Chondrocyte (in vitro differentiated cells): ENCODE results near the gene XRCC6. TPM values are rescaled to one million over a fixed set of nuclear protein-coding genes. Genes with fewer than 3 reads are reported as not detected.

Source experiments
- DNase-seq: peaks from one replicate; pipeline ENCODE4 v3.0.0; 2021; ENCODE audit warnings: mixed read lengths, low spot score
- H3K27ac Mint-ChIP-seq: one replicate; pipeline ENCODE4 v1.8.0; 2021; ENCODE audit warnings: mild to moderate bottlenecking, moderate library complexity, mixed read lengths; ENCODE audit not compliant: unreplicated experiment
- H3K27me3 Mint-ChIP-seq: 2 replicates; pipeline ENCODE4 v1.8.0; 2021; ENCODE audit warnings: low read depth, mixed read lengths
- H3K36me3 Mint-ChIP-seq: 2 replicates; pipeline ENCODE4 v1.8.0; 2021; ENCODE audit warnings: low read depth, mixed read lengths
- H3K4me1 Mint-ChIP-seq: 2 replicates; pipeline ENCODE4 v1.8.0; 2021; ENCODE audit warnings: low read depth, mild to moderate bottlenecking, mixed read lengths
- H3K4me3 Mint-ChIP-seq: one replicate; pipeline ENCODE4 v1.8.0; 2021; ENCODE audit warnings: mild to moderate bottlenecking, moderate library complexity, mixed read lengths; ENCODE audit not compliant: unreplicated experiment
- H3K9me3 Mint-ChIP-seq: 2 replicates; pipeline ENCODE4 v1.8.0; 2021; ENCODE audit warnings: low read depth, mixed read lengths
- CTCF ChIP-seq: fragments of 200-600 bp; sonication (generic); IDR thresholded peaks from 2 replicates; pipeline ENCODE4 v1.5.0; 2021; ENCODE audit warnings: antibody characterized with exemption, mild to moderate bottlenecking, moderate library complexity
- total RNA-seq: library from RNA; stranded (reverse); gene quantifications from 3 replicates; pipeline ENCODE4 v1.2.1, GENCODE V29; 2021

XRCC6 gene
- total RNA-seq, 1 donor from 2014 or later, result 161 TPM

DNA sequence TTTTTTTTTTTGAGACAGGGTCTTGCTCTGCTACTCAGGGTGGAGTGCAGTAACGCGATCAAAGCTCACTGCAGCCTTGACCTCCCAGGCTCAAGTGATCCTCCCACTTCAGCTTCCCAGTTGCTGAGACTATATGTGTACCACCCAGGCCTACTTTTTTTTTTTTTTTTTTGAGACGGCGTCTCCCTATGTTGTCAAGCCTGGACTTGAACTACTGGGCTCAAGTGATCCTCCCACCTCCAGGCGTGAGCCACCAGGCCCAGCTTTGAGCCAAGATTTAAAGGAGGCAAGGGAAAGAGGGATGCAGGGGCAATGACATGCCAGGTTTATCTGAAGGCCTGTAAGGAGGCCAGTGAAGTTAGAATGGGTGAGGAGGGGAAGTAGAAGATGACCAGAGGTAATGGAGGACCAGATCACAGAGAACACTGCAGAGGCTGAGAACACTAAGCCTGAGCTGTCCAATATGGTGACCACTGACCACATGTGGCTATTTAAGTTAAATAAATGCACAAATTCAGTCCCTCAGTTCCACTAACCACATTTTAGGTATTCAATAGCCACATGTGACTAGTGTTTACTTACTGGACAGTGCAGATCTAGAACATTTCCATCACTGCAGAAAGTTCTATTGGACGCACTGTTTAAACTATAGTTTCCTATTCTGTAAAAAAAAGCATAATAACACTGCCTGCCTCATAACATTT is 8.3 kb upstream of the XRCC6 start:
- no peak for TF ChIP-seq CTCF

DNA sequence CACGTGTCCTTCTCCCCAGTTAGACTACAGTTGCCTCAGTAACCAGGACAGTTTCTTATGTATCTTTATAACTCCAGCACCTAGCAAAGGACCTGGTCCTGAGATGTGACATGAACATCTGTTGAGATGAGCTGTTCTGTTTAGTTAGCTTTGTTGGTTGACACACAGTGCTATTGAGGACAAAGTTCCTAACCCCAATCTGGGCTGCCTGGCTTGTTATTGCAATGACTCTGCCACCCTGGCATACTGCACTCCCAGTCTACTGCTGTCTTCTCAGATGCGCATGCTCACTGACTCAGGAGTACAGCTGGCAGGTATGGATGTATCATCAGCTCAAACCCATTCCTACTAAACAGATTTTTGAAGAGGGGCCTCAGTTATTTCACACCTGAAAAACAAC is 7.6 kb upstream of the XRCC6 start:
- DNase-seq, result no peak

More for the DNA sequence above, 8.3 kb upstream of the XRCC6 start:
- no peaks in the 10 kb centered on the region for H3K27me3 Mint-ChIP-seq
- H3K27ac Mint-ChIP-seq, result no peak overlapping the region
- H3K9me3 Mint-ChIP-seq, result no peaks in the 10 kb centered on the region
- DNase-seq, result no peak
- no peak overlapping the region for H3K4me3 Mint-ChIP-seq
- no peaks in the 10 kb centered on the region for H3K36me3 Mint-ChIP-seq
- H3K4me1 Mint-ChIP-seq, result no peaks in the 10 kb centered on the region

DNA sequence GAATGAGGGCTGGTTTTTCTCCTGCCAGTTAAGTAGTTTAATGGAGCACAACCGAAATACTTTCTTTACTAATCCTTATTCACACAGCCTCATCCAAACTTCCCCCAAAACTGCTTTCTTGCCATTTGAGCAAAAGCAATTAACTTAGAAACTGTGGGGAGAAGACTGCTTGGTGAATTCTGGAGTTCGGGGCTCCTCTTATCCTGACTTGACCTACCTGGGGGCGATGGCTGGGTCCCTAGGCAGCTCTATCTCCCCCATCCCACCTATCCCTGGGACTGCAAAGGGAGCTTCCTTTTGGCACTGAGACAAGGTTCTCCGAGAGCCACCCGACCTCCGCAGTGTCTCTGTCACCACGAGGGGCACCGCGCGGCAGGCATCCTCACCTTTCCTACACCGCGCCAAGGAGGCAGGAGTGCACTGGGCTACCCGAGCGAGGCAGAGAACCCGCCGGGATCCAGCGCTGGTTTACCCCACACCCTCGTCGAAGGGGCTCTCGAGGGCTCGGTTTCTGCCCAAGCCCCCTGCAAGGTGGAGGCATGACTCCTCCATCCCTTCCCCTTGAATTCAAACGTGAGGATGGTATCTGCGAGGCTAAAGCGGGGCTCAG is 1.0 kb upstream of the XRCC6 start:
- no peak for TF ChIP-seq CTCF
- H3K36me3 Mint-ChIP-seq, result peaks cover 7% of the 10 kb centered on the region
- H3K4me3 Mint-ChIP-seq, result peak overlapping the region; percentile 85
- H3K27me3 Mint-ChIP-seq, result no peaks in the 10 kb centered on the region
- H3K9me3 Mint-ChIP-seq, result no peaks in the 10 kb centered on the region
- peaks cover 27% of the 10 kb centered on the region for H3K4me1 Mint-ChIP-seq
- DNase-seq, result no peak
- peak overlapping the region; percentile 89 for H3K27ac Mint-ChIP-seq

More for the DNA sequence above, 7.6 kb upstream of the XRCC6 start:
- Mint-ChIP-seq H3K27ac (no peak overlapping the region), H3K4me3 (no peak overlapping the region), H3K27me3 (no peaks in the 10 kb centered on the region), H3K4me1 (peaks cover 2% of the 10 kb centered on the region), H3K36me3 (no peaks in the 10 kb centered on the region), H3K9me3 (no peaks in the 10 kb centered on the region)
- no peak for TF ChIP-seq CTCF

DNA sequence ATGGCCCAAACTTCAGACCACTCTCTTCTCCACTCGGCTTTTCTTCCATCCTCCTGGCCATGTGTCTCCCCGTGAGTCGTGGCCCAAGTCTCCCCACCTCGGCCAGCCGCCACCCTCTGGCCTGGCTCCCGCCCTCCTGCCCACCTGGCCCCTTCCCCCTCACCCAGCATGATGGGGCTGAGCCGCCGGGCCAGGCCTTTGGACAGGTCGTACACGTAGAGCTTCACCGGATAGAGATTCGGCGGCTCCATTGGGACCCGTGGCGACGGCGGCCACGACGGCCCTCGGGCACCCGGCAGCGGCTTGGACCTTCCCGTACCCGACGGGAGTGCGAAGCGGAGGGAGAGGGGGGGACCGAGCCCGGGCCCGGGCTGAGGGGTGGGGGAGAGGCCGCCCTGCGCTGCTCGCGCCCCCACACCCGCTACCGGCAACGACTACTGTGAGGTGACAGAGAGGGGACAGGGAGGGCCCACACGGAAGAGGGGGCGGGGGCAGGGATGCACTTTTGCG is 451 bp upstream of the XRCC6 start, which contains the start of gene DESI1:
TSS of gene DESI1 (minus strand) at position 455 of the 510 bp plus-strand sequence. CDS start at position 251, 204 bp downstream.
- Mint-ChIP-seq H3K27me3 (no peaks in the 10 kb centered on the region), H3K36me3 (peaks cover 8% of the 10 kb centered on the region), H3K27ac (peak within 1 kb of the TSS; percentile 97), H3K4me1 (peaks cover 27% of the 10 kb centered on the region), H3K4me3 (peak within 1 kb of the TSS; percentile 85), H3K9me3 (no peaks in the 10 kb centered on the region)
- TF ChIP-seq CTCF, result peak; percentile 31
- DNase-seq, result no peak

DNA sequence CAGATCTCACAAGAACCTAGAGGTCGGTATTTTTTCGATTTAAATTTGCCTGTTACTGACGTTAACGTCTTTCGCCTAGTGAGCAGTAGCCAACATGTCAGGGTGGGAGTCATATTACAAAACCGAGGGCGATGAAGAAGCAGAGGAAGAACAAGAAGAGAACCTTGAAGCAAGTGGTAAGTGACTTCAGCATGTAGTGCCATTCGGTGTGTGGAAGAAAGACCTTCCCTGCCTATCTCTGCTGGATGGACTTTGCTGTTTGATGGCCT is 750 bp downstream of the XRCC6 start:
- peaks cover 8% of the 10 kb centered on the region for H3K36me3 Mint-ChIP-seq
- no peaks in the 10 kb centered on the region for H3K27me3 Mint-ChIP-seq
- H3K4me1 Mint-ChIP-seq, result peaks cover 27% of the 10 kb centered on the region

More for the DNA sequence above, 750 bp downstream of the XRCC6 start:
- DNase-seq, result no peak
- H3K27ac Mint-ChIP-seq, result peak overlapping the region; percentile 97
- H3K4me3 Mint-ChIP-seq, result peak overlapping the region; percentile 85
- TF ChIP-seq CTCF, result no peak
- H3K9me3 Mint-ChIP-seq, result no peaks in the 10 kb centered on the region
